ENCODE results near the gene ZNF343. TPM values are rescaled to one million over a fixed set of nuclear protein-coding genes. Genes with fewer than 3 reads are reported as not detected.
A peak's percentile ranks its signal among the peaks of the same experiment; 100 is the strongest.

The ZNF343 gene
- total and polyA plus RNA-seq, 2 of the 8 experiments (the other 6 are each of a cell fraction or from before 2014, with no cell fraction given) = 1.8 to 5.0 TPM

GRCh38 chr20:2446845-2447244, 61.9 kb downstream of the ZNF343 start:
- Histone ChIP-seq H3K9ac (replicated peaks in 1 of 4; ENCODE audit: extremely low read depth in 1 of 4, low read depth in 3 of 4, low read length in 3 of 4) (no peak overlapping the region), H2BK120ac (replicated peaks; ENCODE audit: low read depth, low read length) (no peak overlapping the region), H3K18ac (ENCODE audit: extremely low read depth, low read length) (no peak overlapping the region), H3K23me2 (ENCODE audit: low read depth, low read length) (no peaks in the 10 kb centered on the region), H2BK15ac (ENCODE audit: low read length) (no peak overlapping the region), H4K91ac (replicated peaks; ENCODE audit: insufficient read length, low read length) (no peak overlapping the region), H3K36me3 (ENCODE audit: control insufficient read depth in 2 of 4, insufficient read depth in 4 of 4, low read length in 3 of 4) (no peaks in the 10 kb centered on the region), H3K79me1 (ENCODE audit: low read depth, low read length) (no peaks in the 10 kb centered on the region), H3K4ac (replicated peaks; ENCODE audit: insufficient read length, low read depth, low read length) (no peak overlapping the region), H3K27ac (ENCODE audit: low read depth, low read length) (no peak overlapping the region), H4K20me1 (replicated peaks in 1 of 2; ENCODE audit: control insufficient read depth in 1 of 2, insufficient read depth in 2 of 2, low read length in 2 of 2) (no peaks in the 10 kb centered on the region), H3K4me2 (ENCODE audit: insufficient read depth in 1 of 2, low read depth in 2 of 2, low read length in 2 of 2) (no peak overlapping the region), H3K23ac (ENCODE audit: insufficient read length) (no peak overlapping the region), H3K14ac (ENCODE audit: insufficient read length) (no peak overlapping the region), H4K5ac (ENCODE audit: insufficient read length, low read depth, low read length) (no peak overlapping the region), H3K4me3 (ENCODE audit: extremely low read depth in 1 of 4, insufficient read depth in 2 of 4, low read depth in 3 of 4, low read length in 4 of 4) (no peak overlapping the region), H4K8ac (ENCODE audit: extremely low read depth, insufficient read depth, low read length) (no peak overlapping the region), H3K4me1 (replicated peaks in 1 of 4; ENCODE audit: control insufficient read depth in 3 of 4, insufficient read depth in 4 of 4, low read length in 3 of 4) (peaks cover 0 to 4% (median 0%) of the 10 kb centered on the region in 4 experiments; a peak in 1 of 7 replicates), H2AFZ (ENCODE audit: low read length) (no peak overlapping the region), H3K56ac (replicated peaks; ENCODE audit: insufficient read length, low read depth, low read length) (no peak overlapping the region), H2BK5ac (ENCODE audit: low read depth, low read length) (no peak overlapping the region), H2BK12ac (ENCODE audit: low read depth, low read length) (no peak overlapping the region), H2BK20ac (ENCODE audit: low read length) (no peak overlapping the region), H2AK5ac (ENCODE audit: low read depth, low read length) (no peak overlapping the region), H3K27me3 (replicated peaks in 1 of 4; ENCODE audit: control insufficient read depth in 3 of 4, extremely low read depth in 1 of 4, insufficient read depth in 3 of 4, low read length in 3 of 4) (no peaks in the 10 kb centered on the region), H3K79me2 (ENCODE audit: control insufficient read depth in 1 of 2, insufficient read depth in 2 of 2, low read length in 2 of 2) (no peaks in the 10 kb centered on the region), H3K9me3 (ENCODE audit: insufficient read depth in 2 of 2, low read depth in 1 of 2, low read length in 1 of 2) (no peaks in the 10 kb centered on the region)
- FAIRE-seq (peak; percentile 48), DNase-seq (ENCODE audit: low read depth in 1 of 2, low spot score in 2 of 2) (no peak)
- ChIA-PET POLR2A (ENCODE audit: partially characterized antibody) (interaction anchor here (1.2 kb wide), 1 partner anchor 22 kb away, joined by 3 read pairs; no protein-coding TSS in a partner anchor), CTCF (ENCODE audit: partially characterized antibody) (interaction anchor here (0.7 to 3.1 kb wide), 5 partner anchors 17 to 239 kb away, joined by 3 to 21 read pairs (median 4); no protein-coding TSS in a partner anchor)
- WGBS, 2 experiments (ENCODE audit: extremely low coverage in 1 of 2, insufficient coverage in 1 of 2, insufficient read length in 1 of 2, insufficient replicate concordance in 2 of 2, low coverage in 1 of 2, low lambda C conversion rate in 2 of 2, missing lambda C conversion rate in 1 of 2) = 78% methylated on average over 4 of the region's 4 CpGs; no CpG with 5 or more reads in 1 of the 2 experiments
- TF ChIP-seq ASH2L (IDR thresholded peaks at IDR 0.05; ENCODE audit: low read length) (no peak), RXRA (IDR thresholded peaks at IDR 0.05; ENCODE audit: insufficient read depth, low read depth, low read length) (no peak), HDAC6 (IDR thresholded peaks at IDR 0.05; ENCODE audit: low read depth, low read length) (no peak), SP1 (IDR thresholded peaks at IDR 0.05; ENCODE audit: low read depth, low read length) (no peak), SIN3A (conservative IDR thresholded peaks at IDR 0.05 in 1 of 2, IDR thresholded peaks at IDR 0.05 in 1 of 2; ENCODE audit: low read depth in 1 of 2, low read length in 2 of 2) (0 out of 4 replicates have a peak, but pooled peaks of 1 of the 2 experiments have one; percentile 53)

All from H1 (cell line).